RWPE1 (cell line): Measurements from ENCODE around the gene UXS1.
"Not testable (repeated sequence)": the region's sequence is repeated elsewhere in the genome, so short reads cannot be mapped to it uniquely, and the experiment has no call there.

ENCODE experiments used
- CTCF ChIA-PET: fragments of 350-600 bp; sonication (Branson Sonifier 250); formaldehyde crosslinking; extraction: SDS; loops from one replicate; lab custom pipeline; 2021; lab: Yijun Ruan, JAX
- POLR2A ChIA-PET: fragments of 400-600 bp; formaldehyde crosslinking; extraction: SDS; loops from one replicate; lab custom pipeline; 2020; ENCODE audit warnings: antibody characterized with exemption; ENCODE audit not compliant: low non-redundant PET; lab: Yijun Ruan, JAX
- DNase-seq: peaks from one replicate; pipeline ENCODE4 v3.0.0; 2012; ENCODE audit warnings: low spot score
- H3K27ac ChIP-seq: fragments of 450-650 bp; 2 replicates; pipeline ENCODE4 v1.5.1; 2017
- TF ChIP-seq, protein P1 (sequence below): fragments of 450-650 bp; conservative IDR thresholded peaks from 2 replicates; pipeline ENCODE4 v1.5.1; 2017; ENCODE audit warnings: low read depth, mild to moderate bottlenecking

UXS1 gene

DNA sequence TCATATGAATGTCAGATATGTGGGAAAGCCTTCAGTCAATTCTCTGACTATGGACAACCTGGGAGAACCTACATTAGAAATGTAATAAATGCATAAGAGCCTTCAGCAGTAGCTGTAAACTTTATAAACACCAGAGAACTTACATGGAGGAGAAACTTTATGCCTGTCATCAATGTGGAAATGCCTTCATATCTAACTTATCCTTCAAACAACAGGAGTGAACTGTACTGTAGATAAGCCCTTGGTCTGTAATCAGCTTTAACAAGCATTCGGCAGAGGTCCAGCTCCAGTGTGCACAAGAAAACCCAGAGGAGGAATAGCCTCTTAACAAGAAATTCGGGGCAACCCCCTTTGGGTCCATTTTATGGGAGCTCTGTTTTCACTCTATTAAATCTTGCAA, 14.8 kb upstream of the UXS1 start:
- ChIA-PET CTCF (interaction anchor here (0.8 kb wide), 1 partner anchor 18 kb away, joined by 5 read pairs; no protein-coding TSS in a partner anchor), POLR2A (no interaction called here)
- DNase-seq = no peak
- TF ChIP-seq, protein P1, sequence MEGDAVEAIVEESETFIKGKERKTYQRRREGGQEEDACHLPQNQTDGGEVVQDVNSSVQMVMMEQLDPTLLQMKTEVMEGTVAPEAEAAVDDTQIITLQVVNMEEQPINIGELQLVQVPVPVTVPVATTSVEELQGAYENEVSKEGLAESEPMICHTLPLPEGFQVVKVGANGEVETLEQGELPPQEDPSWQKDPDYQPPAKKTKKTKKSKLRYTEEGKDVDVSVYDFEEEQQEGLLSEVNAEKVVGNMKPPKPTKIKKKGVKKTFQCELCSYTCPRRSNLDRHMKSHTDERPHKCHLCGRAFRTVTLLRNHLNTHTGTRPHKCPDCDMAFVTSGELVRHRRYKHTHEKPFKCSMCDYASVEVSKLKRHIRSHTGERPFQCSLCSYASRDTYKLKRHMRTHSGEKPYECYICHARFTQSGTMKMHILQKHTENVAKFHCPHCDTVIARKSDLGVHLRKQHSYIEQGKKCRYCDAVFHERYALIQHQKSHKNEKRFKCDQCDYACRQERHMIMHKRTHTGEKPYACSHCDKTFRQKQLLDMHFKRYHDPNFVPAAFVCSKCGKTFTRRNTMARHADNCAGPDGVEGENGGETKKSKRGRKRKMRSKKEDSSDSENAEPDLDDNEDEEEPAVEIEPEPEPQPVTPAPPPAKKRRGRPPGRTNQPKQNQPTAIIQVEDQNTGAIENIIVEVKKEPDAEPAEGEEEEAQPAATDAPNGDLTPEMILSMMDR = no peak
- H3K27ac ChIP-seq = no peak overlapping the region

DNA sequence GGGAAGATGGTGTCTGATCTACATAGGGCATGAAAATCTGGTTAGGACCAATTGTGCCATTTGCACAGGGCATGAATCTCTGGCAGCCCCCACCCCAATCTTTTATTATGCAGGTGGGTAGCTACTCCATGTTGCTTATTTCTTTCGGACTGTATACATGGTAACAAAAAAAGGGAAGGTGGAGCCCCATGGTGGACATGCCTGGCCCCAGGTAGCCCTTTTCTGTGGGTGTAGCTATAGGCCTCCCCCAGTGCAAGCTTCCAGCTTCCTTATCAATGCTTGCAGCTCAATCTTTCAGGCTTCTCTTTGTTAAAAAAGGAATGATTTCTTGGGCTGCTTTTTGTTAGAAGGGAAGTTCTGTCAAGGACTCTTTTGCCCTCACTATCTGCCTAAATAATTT, 14.3 kb upstream of the UXS1 start:
- ChIA-PET CTCF (interaction anchor here (0.8 kb wide), 1 partner anchor 18 kb away, joined by 5 read pairs; no protein-coding TSS in a partner anchor), POLR2A (no interaction called here)
- TF ChIP-seq, protein P1 = no peak
- DNase-seq = no peak
- no peak overlapping the region for H3K27ac ChIP-seq

GRCh38 chr2:106207246-106207645, 13.1 kb upstream of the UXS1 start:
- ChIA-PET CTCF (no interaction called here), POLR2A (no interaction called here)

GRCh38 chr2:106205488-106205887, 11.4 kb upstream of the UXS1 start:
- CTCF ChIA-PET = no interaction called here
- TF ChIP-seq, protein P1 = no peak
- POLR2A ChIA-PET = no interaction called here

More at GRCh38 chr2:106207246-106207645, 13.1 kb upstream of the UXS1 start:
- TF ChIP-seq, protein P1 = no peak
- no peak overlapping the region for H3K27ac ChIP-seq
- DNase-seq = no peak

GRCh38 chr2:106204551-106204950, 10.4 kb upstream of the UXS1 start:
- DNase-seq, H3K27ac ChIP-seq, CTCF ChIA-PET, POLR2A ChIA-PET: not testable (repeated sequence)

More at GRCh38 chr2:106205488-106205887, 11.4 kb upstream of the UXS1 start:
- no peak overlapping the region for H3K27ac ChIP-seq
- no peak for DNase-seq

GRCh38 chr2:106201661-106202060, 7.6 kb upstream of the UXS1 start:
- ChIA-PET POLR2A (no interaction called here), CTCF (no interaction called here)
- no peak overlapping the region for H3K27ac ChIP-seq
- TF ChIP-seq, protein P1 = no peak
- DNase-seq = no peak

DNA sequence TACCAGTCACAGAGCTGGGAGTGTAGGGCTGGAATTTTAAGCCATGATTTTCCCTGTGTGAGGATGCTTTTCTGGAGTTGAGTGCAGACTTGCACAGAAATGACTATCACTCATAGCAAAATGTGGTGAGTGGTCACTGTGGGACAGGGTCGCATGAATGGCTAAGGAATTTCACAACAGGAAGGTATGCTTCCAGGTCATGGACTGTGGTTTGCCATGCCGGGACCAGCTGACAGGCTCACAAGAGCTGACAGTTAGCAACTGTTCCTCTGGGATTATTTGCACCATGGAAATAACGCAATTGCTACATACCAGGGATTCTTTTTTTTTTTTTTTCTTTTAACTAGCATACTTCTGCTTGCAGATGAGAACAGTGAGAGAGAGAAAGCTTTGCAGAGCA, 3.8 kb upstream of the UXS1 start:
- ChIA-PET CTCF (no interaction called here), POLR2A (no interaction called here)
- TF ChIP-seq, protein P1 = no peak
- no peak for DNase-seq
- H3K27ac ChIP-seq = no peak overlapping the region
